ENCODE data around the gene RGR. TPM values are rescaled to one million over a fixed set of nuclear protein-coding genes. Genes with fewer than 3 reads are reported as not detected.
"Not testable (repeated sequence)": the region's sequence is repeated elsewhere in the genome, so short reads cannot be mapped to it uniquely, and the experiment has no call there.

The RGR gene
- total RNA-seq, 2 donors from 2014 or later = not detected

DNA sequence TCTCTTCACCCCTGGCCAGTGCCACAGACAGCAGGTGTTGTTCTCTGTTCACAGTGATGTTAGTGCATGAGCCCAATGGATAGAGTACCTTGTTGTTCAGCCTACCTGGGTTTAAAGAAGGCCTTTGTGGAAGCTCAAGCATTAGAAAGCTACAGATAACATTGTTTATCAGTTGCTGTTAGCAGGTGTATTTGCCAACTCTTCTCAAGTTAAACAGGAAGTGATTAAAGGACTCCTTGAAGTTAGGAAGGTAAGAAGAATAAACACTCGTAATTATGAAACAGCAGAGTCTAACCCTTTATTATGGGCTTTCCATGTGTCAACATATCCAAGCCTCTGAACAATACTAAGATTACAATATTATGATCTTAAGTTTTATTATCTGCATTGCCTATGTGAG is 25.9 kb downstream of the RGR start:
- intact Hi-C loops (cut with DNase I) = no loop called here
- Histone ChIP-seq H3K36me3 (no peaks in the 10 kb centered on the region), H3K9ac (ENCODE audit: low read depth in 2 of 2, low read length in 2 of 2) (no peak overlapping the region), H3K4me3 (no peak overlapping the region), H3K27me3 (no peaks in the 10 kb centered on the region), H3K9me3 (no peaks in the 10 kb centered on the region), H3K27ac (no peak overlapping the region), H3K4me1 (no peaks in the 10 kb centered on the region)
- TF ChIP-seq, protein P1, sequence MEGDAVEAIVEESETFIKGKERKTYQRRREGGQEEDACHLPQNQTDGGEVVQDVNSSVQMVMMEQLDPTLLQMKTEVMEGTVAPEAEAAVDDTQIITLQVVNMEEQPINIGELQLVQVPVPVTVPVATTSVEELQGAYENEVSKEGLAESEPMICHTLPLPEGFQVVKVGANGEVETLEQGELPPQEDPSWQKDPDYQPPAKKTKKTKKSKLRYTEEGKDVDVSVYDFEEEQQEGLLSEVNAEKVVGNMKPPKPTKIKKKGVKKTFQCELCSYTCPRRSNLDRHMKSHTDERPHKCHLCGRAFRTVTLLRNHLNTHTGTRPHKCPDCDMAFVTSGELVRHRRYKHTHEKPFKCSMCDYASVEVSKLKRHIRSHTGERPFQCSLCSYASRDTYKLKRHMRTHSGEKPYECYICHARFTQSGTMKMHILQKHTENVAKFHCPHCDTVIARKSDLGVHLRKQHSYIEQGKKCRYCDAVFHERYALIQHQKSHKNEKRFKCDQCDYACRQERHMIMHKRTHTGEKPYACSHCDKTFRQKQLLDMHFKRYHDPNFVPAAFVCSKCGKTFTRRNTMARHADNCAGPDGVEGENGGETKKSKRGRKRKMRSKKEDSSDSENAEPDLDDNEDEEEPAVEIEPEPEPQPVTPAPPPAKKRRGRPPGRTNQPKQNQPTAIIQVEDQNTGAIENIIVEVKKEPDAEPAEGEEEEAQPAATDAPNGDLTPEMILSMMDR (IDR thresholded peaks at IDR 0.05) = no peak
- DNase-seq = no peak

DNA sequence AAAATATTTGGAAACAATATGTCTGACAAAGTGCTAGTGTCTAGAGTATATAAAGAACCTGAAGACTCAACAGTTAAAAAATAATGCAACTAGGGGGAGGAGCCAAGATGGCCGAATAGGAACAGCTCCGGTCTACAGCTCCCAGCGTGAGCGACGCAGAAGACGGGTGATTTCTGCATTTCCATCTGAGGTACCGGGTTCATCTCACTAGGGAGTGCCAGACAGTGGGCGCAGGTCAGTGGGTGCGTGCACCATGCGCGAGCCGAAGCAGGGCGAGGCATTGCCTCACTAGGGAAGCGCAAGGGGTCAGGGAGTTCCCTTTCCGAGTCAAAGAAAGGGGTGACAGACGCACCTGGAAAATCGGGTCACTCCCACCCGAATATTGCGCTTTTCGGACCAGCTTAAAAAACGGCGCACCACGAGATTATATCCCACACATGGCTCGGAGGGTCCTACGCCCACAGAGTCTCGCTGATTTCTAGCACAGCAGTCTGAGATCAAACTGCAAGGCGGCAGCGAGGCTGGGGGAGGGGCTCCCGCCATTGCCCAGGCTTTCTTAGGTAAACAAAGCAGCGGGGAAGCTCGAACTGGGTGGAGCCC is 35.1 kb downstream of the RGR start:
- DNase-seq; H3K9me3 ChIP-seq; H3K27ac ChIP-seq; H3K9ac ChIP-seq (ENCODE audit: low read depth in 2 of 2, low read length in 2 of 2); intact Hi-C loops (cut with DNase I); H3K4me3 ChIP-seq; H3K4me1 ChIP-seq; H3K36me3 ChIP-seq; H3K27me3 ChIP-seq: not testable (repeated sequence)

DNA sequence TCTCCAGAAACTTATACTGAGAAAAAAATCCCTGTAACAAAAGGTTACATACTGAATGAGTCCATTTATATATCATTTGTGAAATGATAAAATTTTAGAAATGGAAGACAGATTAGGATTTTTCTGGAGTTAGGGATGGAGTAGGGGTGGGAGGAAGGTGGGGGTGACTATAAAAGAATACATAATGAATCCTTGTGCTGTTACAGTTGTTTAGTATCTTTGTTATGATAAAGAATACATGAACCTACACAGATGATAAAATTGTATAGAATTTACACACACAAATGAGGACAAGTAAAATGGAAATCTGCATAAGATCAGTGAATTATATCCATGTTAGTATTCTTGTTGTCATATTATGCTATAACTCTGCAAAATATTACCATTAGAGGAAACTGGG is 41.8 kb downstream of the RGR start:
- no peaks in the 10 kb centered on the region for H3K36me3 ChIP-seq
- no peak overlapping the region for H3K4me3 ChIP-seq
- H3K4me1 ChIP-seq = no peaks in the 10 kb centered on the region
- TF ChIP-seq, protein P1 (IDR thresholded peaks at IDR 0.05) = no peak
- H3K27ac ChIP-seq = no peak overlapping the region
- H3K9ac ChIP-seq (ENCODE audit: low read depth in 2 of 2, low read length in 2 of 2) = no peak overlapping the region
- intact Hi-C loops (cut with DNase I) = no loop called here
- H3K9me3 ChIP-seq = no peaks in the 10 kb centered on the region
- H3K27me3 ChIP-seq = no peaks in the 10 kb centered on the region
- no peak for DNase-seq

DNA sequence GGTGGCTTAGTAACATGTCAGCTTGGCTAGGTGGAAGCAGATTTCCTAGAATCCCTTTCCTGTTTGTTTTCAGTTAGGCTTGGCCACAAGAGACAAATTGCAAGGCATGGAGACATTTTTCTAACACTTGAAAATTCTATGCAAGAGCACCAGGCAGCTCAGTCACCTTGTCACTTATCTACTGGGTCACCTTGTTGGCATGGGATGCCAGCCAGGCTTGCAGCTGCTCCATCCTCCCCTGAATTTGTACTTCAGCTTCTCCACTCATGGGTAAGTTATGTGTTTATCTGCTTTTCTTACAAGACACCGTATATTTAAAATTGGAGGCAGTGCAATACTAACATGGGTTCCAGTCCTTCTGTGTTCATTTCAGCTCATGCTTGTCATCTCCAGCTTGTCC is 43.3 kb downstream of the RGR start:
- no peak overlapping the region for H3K4me3 ChIP-seq
- DNase-seq = no peak
- H3K27ac ChIP-seq = no peak overlapping the region
- no peak overlapping the region for H3K9ac ChIP-seq (ENCODE audit: low read depth in 2 of 2, low read length in 2 of 2)
- TF ChIP-seq, protein P1 (IDR thresholded peaks at IDR 0.05) = no peak
- intact Hi-C loops (cut with DNase I) = no loop called here
- no peaks in the 10 kb centered on the region for H3K36me3 ChIP-seq
- no peaks in the 10 kb centered on the region for H3K9me3 ChIP-seq
- H3K4me1 ChIP-seq = no peaks in the 10 kb centered on the region
- H3K27me3 ChIP-seq = no peaks in the 10 kb centered on the region

DNA sequence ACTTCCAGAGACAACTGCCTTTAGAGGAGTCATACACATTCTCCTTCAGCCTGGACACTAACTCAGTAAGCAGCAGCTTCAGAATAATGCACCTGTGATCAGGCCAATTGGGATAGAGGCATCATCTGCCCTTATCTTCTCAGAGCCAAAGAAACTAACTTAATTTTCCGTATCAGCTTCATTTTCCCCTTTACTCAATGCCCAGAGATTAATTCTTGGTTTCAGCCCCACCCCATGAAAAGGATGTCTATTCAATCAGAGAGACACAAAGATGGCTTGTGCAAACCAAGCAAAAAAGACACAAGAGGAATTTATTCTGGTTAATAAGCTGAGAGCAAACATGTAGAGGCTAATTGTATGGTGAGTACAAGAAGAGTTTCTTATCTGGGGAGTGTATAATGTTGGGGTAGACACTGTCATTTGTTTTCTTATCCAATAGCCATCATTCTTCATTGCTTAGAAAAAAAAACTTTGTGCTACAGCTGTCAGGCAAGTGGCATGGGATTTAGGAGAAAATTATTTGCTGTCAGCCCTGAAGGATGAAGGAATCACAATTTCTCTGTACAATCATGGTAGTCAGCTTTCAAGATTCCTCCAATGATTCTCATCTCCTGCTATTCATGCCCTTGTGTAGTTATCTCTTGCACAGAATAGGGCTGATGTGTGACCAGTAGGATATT is 44.8 kb downstream of the RGR start:
- DNase-seq = no peak
- intact Hi-C loops (cut with DNase I) = no loop called here

DNA sequence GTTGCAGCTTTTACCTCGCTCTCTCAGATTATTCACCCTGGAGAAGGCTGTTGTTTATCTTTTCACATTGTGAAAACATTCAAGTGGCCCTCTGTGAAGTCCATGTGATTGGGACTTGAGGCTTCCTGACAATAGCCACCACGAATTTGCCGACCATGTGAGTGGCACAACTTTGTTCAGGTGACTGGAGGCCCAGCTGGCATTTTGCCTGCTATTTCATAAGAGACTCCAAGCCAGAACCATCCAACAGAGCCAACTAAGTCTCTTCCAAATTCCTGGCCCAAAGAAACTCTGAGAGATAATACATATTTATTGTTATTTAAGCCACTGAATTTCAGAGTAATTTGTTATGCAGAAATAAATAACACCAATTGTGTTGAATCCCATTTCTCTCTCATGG is 45.4 kb downstream of the RGR start:
- Histone ChIP-seq H3K36me3 (no peaks in the 10 kb centered on the region), H3K27ac (no peak overlapping the region), H3K4me1 (no peaks in the 10 kb centered on the region), H3K4me3 (no peak overlapping the region), H3K27me3 (no peaks in the 10 kb centered on the region), H3K9me3 (no peaks in the 10 kb centered on the region), H3K9ac (ENCODE audit: low read depth in 2 of 2, low read length in 2 of 2) (no peak overlapping the region)
- TF ChIP-seq, protein P1 (IDR thresholded peaks at IDR 0.05) = no peak
- no peak for DNase-seq
- intact Hi-C loops (cut with DNase I) = no loop called here

More for the DNA sequence above, 44.8 kb downstream of the RGR start:
- Histone ChIP-seq H3K4me3 (no peak overlapping the region), H3K27ac (no peak overlapping the region), H3K27me3 (no peaks in the 10 kb centered on the region), H3K36me3 (no peaks in the 10 kb centered on the region), H3K4me1 (no peaks in the 10 kb centered on the region), H3K9me3 (no peaks in the 10 kb centered on the region), H3K9ac (ENCODE audit: low read depth in 2 of 2, low read length in 2 of 2) (no peak overlapping the region)
- TF ChIP-seq, protein P1 (IDR thresholded peaks at IDR 0.05) = no peak
